Fibroblast of the aortic adventitia (primary cell): ENCODE measurements around the gene SLK. TPM values are rescaled to one million over a fixed set of nuclear protein-coding genes. Genes with fewer than 3 reads are reported as not detected.

Source experiments
- DNase-seq: peaks from one replicate; pipeline ENCODE4 v3.0.0-alpha.2; 2010; ENCODE audit warnings: low read depth
- H3K4me3 ChIP-seq: 2 replicates; pipeline ENCODE4 v1.5.1; 2011; ENCODE audit warnings: low read depth, mild to moderate bottlenecking, control low read depth, low read length, moderate library complexity
- total RNA-seq: library from RNA; depleted of rRNA; stranded (reverse); fragments of >200 nt; gene quantifications from 2 replicates; pipeline ENCODE4 v1.2.3, GENCODE V29; 2012; ENCODE audit warnings: low replicate concordance
- TF ChIP-seq, protein P1 (sequence below): IDR thresholded peaks from 2 replicates; pipeline ENCODE4 v1.5.1; 2011; ENCODE audit warnings: mild to moderate bottlenecking, low read length, control low read depth, inconsistent platforms; ENCODE audit not compliant: insufficient read depth

SLK gene
- total RNA-seq, 1 donor, result 81.3 TPM

DNA sequence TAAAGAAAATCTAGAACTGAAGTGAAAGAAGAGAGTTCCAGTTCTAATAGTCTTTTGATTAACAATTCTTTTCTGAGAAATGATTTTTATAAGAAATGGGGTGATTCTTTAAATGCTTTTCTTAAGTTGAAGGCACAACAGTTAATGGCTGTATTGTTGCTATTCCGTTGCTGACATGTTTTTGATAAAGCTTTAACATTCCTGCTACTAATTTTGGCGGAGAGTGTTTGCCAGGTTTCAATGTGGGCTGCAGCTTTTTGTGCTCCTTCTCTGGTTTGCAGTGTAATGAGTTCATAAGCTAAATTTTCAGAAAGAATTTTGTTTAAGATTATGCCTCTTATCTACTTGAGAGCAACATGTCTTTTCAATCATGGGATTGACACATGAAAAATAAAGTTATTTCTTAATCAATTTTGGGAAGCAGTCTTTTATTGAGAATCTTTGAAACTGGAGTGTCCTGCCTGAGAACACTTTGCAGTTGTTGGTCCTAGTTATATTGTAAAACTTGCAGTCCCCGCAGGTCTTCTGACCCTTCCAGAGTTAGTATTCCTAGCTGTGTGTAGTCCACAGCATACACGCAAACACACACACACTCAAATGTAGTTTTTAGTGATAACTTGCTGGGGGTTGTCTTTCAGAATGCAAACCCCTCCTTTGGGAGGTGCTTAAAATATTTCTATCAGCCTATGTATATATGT lies 62.0 kb downstream of the SLK start:
- DNase-seq, result peak; percentile 27
- TF ChIP-seq, protein P1, sequence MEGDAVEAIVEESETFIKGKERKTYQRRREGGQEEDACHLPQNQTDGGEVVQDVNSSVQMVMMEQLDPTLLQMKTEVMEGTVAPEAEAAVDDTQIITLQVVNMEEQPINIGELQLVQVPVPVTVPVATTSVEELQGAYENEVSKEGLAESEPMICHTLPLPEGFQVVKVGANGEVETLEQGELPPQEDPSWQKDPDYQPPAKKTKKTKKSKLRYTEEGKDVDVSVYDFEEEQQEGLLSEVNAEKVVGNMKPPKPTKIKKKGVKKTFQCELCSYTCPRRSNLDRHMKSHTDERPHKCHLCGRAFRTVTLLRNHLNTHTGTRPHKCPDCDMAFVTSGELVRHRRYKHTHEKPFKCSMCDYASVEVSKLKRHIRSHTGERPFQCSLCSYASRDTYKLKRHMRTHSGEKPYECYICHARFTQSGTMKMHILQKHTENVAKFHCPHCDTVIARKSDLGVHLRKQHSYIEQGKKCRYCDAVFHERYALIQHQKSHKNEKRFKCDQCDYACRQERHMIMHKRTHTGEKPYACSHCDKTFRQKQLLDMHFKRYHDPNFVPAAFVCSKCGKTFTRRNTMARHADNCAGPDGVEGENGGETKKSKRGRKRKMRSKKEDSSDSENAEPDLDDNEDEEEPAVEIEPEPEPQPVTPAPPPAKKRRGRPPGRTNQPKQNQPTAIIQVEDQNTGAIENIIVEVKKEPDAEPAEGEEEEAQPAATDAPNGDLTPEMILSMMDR, result no peak
- H3K4me3 ChIP-seq, result no peak overlapping the region

DNA sequence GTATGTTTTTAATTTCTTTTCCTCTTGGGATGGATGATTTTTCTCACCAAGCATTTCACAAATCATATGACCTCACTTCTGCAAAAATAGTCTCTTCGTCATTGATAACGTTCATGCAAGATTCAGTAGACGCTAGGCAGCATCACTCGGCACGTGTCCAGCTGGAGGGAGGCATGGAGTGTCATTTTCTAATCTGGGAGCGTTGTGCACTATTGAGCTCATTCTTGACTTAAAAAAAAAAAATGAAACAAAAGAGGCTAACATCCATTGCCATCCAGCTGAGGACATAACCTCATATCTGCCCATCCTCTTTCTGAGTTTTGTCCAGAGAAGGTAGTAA lies 62.6 kb downstream of the SLK start:
- no peak overlapping the region for H3K4me3 ChIP-seq
- DNase-seq, result peak; percentile 91
- TF ChIP-seq, protein P1, result no peak

DNA sequence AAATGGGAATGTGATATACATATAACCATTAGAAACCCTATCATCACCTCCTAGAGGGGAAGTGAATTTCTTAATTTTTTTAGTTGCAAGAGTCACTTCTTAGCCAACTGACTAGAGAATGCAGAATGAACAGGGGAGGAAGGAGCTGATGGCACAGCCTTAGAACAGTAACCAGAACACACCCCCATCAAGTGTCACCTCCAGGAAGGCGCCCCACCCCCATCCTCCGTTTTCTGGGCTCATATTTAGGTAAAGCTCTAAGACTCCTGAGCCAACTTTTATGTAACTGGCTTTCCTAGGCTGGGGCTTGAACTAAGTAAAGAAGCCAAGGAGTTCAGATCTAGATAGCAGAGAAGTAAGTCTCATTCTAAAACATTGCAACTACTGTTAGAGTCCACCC lies 64.7 kb downstream of the SLK start:
- DNase-seq, result no peak
- H3K4me3 ChIP-seq, result no peak overlapping the region
- TF ChIP-seq, protein P1, result no peak

DNA sequence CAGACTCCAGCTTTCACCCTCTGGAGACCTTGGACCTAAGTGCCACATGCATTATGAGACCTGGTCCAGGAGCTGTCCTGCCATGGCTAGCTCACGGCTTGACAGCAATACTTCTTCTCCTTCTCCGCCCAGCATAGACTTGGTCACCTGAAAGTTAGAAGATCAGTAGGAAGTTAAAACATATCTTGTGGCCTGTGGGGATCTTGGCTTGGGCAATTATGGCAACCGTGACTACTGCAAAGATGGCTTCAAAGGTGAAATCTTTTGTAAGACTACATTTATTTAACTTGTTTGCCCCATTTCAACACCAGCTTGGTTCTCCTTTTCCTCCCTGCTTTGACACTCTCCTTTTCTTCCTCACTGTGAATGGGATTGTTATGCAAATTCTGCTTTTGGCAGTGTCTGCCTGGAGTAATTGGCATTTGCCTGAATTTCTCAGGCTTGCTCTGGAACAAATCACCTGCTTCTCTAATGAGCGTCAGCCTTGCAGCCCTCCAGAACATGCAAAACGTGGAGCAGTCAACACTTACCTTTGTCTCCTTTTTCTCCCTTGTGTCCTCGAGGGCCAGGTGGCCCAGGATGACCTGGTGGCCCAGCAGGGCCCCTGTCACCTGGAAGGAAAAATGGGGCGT lies 65.3 kb downstream of the SLK start:
- TF ChIP-seq, protein P1, result no peak
- no peak overlapping the region for H3K4me3 ChIP-seq
- no peak for DNase-seq

DNA sequence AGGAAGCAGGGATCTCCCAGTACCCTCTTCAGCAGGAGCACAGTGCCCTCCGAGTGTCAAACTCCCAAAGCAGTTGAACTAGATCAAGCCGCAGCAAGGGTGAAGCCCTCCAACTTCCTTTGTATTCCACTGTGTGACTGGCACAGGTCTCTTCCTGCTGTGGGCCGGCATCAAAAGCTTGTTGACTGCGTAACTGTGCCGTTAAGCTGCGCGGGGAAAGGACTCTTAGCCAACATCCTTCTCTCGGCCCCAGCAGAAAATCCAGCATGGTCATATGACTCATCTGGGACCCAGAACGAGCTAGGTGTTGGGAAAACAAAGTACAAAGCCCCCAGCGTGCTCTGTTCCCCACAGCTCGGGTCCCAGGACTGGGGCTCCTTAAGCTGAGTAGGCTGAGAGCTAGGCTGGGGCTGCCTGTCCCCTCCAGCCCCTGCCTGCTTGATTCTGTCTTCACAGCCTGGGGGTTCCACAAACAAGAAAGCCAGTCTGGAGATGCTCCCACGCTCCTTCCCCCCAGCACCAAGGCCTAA lies 66.5 kb downstream of the SLK start:
- no peak for DNase-seq
- TF ChIP-seq, protein P1, result no peak
- no peak overlapping the region for H3K4me3 ChIP-seq

DNA sequence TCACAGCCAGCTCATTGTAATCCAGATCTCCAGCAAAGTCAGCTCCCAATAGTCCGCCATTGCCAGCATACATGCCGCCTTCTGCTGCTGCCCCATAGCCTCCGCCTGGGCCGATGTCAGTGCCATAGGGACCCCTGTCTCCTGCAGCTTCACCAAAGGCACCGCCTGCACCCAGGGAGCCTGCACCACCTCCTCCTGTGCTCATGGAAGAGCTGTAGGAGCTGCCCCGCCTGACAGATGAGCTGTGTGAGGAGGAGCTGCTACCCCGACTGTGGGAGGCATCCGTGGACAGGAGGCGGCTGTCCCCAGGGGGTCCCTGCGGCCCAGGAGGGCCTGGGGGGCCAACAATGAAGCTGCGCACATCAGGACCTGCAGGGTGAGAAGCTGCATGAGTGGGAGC lies 67.0 kb downstream of the SLK start:
- H3K4me3 ChIP-seq, result no peak overlapping the region
- TF ChIP-seq, protein P1, result no peak
- no peak for DNase-seq
